HG02610 (cell line): Measurements from ENCODE around the gene ADAMTS17.

Experiments
- ATAC-seq: cut with Tn5 transposase; IDR thresholded peaks from one replicate; pipeline ENCODE4 v1.9.1; 2021; ENCODE audit warnings: mild to moderate bottlenecking, moderate library complexity; ENCODE audit not compliant: unreplicated experiment

Gene ADAMTS17

DNA sequence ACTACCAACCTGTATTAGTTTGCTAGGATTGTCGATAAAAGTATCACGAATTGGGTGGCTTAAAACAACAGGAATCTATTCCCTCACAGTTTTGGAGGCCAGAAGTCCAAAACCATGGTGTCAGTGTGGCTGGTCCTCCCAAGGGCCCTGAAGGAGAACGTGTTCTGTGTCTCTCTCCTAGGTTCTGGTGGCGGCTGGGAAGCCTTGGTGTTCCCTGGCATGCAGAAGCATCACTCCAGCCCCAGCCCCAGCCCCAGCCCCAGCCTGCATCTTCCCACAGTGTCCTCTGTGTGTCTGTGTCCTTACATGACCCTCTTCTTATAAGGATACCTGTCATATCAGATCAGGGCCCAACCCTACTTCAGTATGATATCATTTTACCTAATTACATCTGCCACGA, 336.1 kb downstream of the ADAMTS17 start:
- ATAC-seq: no peak

GRCh38 chr15:100005013-100005412, 336.8 kb downstream of the ADAMTS17 start:
- ATAC-seq: no peak

GRCh38 chr15:100002787-100003536, 338.8 kb downstream of the ADAMTS17 start:
- ATAC-seq: no peak

DNA sequence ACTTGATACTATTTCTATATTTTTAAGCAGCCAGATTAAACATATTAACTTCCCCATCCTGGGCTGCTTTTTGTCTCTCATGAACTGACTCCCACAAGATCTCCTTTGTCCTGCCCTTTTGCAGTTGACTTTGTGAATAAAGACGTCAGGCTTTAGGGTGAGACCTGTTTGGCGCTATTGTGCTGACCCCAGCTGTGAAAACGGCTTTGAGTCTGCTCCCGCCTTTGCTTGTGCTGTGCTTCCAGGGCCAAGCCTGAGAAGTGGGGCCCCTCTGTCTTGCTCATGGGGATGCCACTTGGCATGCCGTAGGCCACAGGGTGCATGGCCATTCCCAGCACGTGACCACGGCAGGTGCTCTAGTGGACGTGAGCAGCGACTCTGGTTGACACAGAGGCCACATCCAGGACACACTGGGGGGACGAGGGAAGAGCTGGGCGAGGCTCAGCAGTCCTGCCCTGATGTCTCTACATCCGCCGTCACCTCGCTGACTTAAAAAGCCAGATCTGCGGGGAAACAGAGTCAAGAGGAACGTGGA, 339.6 kb downstream of the ADAMTS17 start:
- no peak for ATAC-seq

DNA sequence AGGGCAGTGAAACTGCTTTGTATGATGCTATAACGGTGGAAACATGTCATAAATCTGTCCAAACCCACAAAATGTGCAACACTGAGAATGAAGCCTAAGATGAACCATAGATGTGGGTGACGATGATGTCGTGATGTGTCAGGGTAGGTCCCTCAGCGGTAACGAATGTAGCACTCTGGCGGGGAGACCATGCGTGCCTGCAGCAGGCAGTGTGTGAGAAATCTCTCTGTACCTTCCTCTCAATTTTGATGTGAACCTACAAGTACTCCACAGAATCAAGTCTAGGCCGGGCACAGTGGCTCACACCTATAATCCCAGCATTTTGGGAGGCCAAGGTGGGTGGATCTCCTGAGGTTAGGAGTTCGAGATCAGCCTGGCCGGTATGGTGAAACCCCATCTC, 340.4 kb downstream of the ADAMTS17 start:
- ATAC-seq: no peak

DNA sequence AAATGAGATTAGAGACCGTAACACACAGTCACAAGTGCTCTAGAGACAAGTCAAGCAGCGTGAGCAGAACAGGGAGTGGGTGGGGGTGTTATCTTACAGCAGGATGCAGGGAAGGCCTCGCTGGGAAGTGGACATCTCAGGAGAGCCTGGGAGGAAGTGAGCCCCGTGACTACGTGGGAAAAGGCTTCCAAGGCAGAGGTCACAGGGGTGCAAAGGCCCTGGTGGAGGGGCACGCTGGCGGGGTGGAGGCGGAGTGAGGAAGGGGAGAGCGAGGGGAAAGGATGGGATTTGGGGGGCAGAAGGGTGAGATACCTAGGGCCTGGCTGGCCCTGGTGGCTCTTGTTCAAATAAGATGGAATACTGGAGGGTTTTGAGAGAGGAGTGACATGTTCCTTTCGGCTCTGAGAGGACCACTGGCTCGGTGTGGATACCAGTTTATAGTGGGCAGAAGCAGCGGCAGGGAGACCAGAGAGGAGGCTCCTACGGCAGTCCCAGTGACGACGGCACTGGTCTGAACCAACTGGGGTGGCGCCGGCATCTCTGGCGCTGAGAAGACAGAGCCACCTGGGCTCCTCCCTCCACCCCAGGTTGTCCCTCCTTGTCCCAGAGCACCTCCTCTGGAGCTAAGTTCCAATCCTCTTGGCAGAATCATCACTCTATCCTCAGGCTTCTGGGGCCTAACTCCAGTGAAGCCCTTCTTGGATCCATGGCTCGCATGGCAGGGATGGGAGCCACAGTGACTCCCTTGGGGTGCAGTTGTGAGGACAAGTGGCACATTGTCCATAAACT, 342.3 kb downstream of the ADAMTS17 start:
- no peak for ATAC-seq

DNA sequence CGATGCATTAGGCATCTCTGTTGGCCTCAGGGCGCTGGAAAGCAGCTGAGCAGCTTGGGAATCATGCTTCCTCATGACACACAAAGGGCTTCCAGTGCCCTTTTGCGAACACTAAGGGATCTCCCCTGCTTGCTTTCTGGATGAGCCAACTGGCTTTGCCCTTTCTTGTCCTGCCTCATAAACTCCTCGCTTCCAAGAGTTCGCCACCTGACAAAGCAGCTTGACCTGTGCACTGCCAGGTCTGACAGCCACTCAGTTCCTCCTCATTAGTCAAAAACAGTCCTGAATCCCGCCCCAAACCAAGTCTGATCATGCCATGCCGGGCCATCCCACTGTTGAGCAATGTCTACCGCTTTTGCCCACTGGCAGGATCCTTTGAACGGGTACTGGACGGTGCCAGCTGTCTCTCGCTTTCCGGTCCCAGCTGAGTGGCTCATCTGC, 343.1 kb downstream of the ADAMTS17 start:
- no peak for ATAC-seq

DNA sequence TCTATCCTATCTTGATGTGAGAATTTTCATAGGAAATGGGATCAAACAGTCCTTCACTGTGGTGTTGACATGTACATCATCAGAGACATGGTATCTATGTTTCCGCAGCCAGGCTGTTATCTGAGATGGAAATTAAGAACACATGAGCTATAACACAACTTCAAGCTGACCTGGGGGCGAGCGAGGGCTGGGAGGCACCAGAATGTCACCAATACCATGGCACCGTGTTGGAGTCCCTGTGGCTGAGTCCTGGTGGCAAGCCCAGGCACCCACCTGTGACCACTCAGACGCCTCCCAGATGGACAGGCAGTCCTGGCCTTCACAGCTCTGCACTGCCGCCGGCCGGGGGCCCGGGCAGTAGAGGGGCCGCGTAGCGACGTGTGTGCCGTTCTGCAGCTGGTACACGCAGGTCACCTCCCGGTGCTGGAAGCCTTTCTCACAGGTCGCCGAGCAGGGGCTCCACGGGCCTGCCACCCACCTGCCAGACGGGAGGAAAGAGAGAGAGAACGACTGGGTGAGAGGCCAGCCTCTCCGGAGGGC, 344.6 kb downstream of the ADAMTS17 start:
- ATAC-seq: no peak

DNA sequence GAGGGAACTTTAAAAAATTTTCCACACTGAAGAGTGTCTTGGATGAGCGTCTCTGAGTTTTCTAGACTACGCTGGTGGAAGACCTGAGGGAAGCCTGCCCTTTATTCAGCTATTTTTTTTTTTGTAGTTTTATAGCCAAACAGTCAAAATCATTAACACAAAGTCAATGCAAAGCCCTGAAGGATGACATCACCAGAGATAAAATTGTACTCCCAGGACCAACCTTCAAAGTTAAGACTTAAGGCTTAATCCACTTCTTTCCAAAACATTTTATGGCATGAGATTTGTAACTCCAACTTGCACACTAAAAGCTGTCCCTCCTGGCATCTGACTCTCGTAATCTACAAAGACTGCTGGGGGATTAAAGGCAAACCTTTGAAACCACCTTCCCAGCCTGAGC, 345.1 kb downstream of the ADAMTS17 start:
- ATAC-seq: no peak

GRCh38 chr15:99995543-99995942, 346.2 kb downstream of the ADAMTS17 start:
- ATAC-seq: no peak

- ATAC-seq: no peak
These were observed 346.9 kb downstream of the ADAMTS17 start for GRCh38 chr15:99994849-99995248.

- ATAC-seq: no peak
These were observed 348.1 kb downstream of the ADAMTS17 start for GRCh38 chr15:99993681-99994131.

- no peak for ATAC-seq
These were observed 348.5 kb downstream of the ADAMTS17 start for GRCh38 chr15:99993262-99993661.

DNA sequence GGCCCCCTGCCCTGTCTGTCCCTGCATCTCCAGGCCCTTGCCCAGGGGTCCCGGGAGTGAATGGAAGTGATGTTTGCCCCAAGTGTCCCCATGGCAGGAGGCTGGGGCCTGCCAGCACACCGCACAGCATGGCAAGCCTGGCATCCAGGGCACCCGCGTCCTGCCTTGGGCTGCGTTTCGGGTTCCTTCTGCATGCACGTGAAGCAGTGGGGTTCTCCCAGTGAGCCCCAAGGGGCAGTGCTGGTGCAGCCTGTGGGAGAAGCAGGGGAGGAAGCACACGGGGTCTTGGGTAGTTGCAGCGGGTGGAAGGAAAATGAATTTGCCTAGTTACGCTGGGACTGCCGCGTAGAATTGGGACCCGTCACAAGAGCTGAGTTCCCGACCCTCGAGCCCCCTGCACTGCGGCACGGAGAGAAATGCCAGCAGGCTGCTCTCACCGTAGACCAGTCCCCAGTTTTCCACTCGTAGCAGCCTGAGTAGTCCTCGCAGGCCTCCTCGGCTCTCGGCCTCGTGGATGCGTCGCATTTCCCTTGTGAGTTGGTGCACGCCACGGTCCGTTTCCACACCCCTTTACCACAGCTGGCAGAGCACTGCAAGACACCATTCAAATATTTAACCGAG, 349.1 kb downstream of the ADAMTS17 start:
- no peak for ATAC-seq

DNA sequence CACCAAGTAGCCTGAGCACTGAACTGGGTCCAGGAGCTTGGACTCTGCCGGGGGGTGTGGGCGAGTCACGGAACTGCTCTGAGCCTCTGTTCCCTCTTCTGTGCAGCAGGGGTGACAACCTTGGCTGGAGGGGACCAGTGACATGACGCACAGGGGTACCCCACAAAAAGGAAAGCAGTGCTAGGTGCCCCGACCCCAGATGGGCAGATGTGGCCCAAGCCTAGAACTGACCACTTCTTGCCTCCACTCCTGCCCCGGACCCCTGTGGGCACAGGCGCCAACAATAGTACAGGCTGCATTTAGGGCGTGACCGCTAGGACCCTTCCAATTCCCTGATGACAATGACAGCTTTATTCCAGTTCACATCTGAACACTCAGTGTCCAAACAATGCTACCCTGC, 352.7 kb downstream of the ADAMTS17 start:
- no peak for ATAC-seq

GRCh38 chr15:99987701-99988100, 354.1 kb downstream of the ADAMTS17 start:
- no peak for ATAC-seq

DNA sequence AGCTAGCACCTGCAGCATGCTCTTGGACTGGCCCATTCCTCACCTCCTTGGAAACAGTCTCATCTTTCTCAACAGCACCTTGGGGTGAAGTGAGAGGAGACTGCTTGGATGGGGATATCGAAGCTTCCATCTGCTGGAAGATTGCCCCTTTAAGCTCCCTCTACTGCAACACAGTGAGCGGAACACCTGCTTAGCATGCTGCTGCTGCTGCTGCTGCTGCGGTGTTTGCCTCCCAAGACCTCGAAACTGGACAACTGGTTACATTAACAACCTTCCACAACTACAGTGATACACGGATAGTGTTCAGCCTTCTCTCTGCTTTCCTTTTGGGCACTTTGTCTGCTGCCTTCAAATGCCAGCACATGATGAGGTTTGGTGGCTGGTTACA, 354.7 kb downstream of the ADAMTS17 start:
- ATAC-seq: no peak

DNA sequence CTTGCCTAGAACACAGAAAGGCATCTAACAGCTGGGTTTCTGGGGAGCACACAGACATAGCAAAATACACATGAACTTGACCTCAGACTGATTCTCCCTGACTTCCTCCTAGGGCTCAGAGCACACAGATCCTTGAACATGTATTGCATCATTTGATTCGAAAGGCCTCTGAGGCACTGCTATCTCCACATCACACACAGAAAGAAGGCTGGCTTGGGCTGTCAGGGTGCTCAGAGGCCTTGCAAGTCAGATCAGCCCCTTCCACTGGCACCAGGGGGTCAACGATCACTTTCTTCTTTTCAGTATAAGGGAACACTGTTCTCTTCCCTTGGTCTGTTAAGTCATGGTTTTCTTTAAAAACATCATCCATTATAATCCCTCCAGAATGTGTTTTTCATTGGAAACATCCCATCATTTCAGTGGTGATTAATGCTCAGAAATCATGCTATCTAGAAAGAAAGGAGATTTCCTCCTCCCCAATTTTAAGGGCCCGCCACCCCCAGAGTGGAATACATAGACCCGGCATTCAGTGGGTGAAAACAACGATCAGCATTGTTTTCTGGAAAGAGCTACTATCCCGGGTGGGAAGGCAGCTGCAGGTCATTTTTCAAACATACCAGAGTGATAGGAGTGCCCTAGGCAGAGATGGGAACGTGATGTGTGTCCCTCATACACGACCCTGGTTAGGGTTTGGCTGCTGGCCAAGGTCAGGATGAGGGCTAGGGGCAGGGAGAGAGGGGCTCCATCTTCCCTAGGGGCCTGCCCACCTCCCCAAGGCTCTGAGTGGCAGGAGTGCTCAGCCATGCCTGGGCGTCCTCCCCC, 355.3 kb downstream of the ADAMTS17 start:
- ATAC-seq: no peak

DNA sequence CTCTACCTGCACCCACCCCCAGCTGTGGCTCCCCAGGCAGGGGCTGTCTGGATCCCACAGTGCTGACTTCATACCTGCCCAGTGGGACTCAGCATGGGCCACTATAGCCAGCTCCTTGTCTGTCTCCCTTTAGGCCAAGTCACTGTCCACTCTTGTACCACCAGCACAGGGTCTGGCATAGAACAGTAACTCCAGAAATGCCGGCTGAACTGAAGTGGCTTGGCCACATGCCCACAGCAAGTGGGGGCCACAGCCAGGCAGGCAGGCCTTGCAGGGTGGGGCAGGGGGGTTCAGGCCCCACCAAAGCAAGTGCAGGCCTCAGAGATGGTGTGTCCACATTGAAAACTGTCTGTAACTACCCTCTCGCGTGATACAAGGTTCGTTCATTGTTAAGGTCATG, 355.9 kb downstream of the ADAMTS17 start:
- no peak for ATAC-seq

DNA sequence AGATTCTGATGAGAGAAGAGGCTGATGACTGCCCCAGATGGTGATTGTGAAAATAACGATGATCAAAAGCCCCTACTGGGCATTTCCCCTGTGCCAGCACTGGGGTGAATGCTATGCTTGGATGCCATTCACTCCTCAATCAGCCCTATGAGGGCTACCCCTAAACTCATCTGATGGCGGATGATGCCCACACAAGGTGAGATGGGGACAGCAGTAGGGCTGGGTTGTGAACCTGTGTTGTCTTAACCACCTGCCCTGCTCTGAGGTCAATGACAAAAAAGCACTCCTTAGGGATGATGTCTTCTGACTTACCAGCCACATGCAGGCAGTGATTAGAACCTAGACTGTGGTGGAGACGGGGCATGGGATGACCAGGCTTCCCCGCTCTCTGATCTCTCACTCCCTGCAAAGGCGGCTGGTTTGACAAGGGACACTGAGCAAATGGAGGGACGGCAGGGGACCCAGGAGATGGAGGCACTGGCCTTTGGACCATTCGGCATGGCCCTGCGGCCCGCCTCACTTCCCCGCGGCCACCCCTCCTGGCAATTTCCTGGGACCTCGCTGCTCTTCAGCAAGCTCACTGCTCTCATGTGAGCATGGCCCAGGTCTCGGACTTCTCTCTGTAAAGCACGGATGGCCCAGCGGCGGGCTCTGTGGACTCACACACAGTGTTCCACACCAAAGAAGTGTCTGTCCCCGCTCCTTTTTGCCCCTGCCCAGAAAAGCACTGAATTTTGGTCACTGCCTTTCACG, 357.1 kb downstream of the ADAMTS17 start:
- no peak for ATAC-seq
